ENCODE measurements around the gene FOXP1.

- TF ChIP-seq CTCF (IDR thresholded peaks at IDR 0.05 in 4 of 5, conservative IDR thresholded peaks at IDR 0.05 in 1 of 5) = no peak
- no peak for TF ChIP-seq POLR2A (IDR thresholded peaks at IDR 0.05)
Observed at GRCh38 chr3:71355862-71356261, 227.7 kb downstream of the FOXP1 start.
